ENCODE results near the gene UBE2D2. TPM values are rescaled to one million over a fixed set of nuclear protein-coding genes. Genes with fewer than 3 reads are reported as not detected.
"Not testable (repeated sequence)": the region's sequence is repeated elsewhere in the genome, so short reads cannot be mapped to it uniquely, and the experiment has no call there.

The UBE2D2 gene
- total RNA-seq, 1 donor from 2014 or later, result 124 TPM

- not testable (repeated sequence) for FAIRE-seq; DNase-seq (ENCODE audit: low spot score in 2 of 2)
Observed at GRCh38 chr5:139546593-139546992, 14.5 kb upstream of the UBE2D2 start.

GRCh38 chr5:139549162-139549894 is 11.8 kb upstream of the UBE2D2 start:
- FAIRE-seq, result no peak
- DNase-seq (ENCODE audit: low spot score in 2 of 2), result no peak

- not testable (repeated sequence) for FAIRE-seq
Observed at GRCh38 chr5:139550051-139550872, 10.9 kb upstream of the UBE2D2 start.

GRCh38 chr5:139551191-139551889 is 9.8 kb upstream of the UBE2D2 start:
- no peak for DNase-seq (ENCODE audit: low spot score in 2 of 2)
- no peak for FAIRE-seq

More at GRCh38 chr5:139550051-139550872, 10.9 kb upstream of the UBE2D2 start:
- not testable (repeated sequence) for DNase-seq (ENCODE audit: low spot score in 2 of 2)

GRCh38 chr5:139552893-139553575 is 8.1 kb upstream of the UBE2D2 start:
- DNase-seq (ENCODE audit: low spot score in 2 of 2) (no peak), FAIRE-seq (no peak)

GRCh38 chr5:139554264-139554663 is 6.9 kb upstream of the UBE2D2 start:
- FAIRE-seq (no peak), DNase-seq (ENCODE audit: low spot score in 2 of 2) (no peak)

- FAIRE-seq (no peak), DNase-seq (ENCODE audit: low spot score in 2 of 2) (no peak)
Observed at GRCh38 chr5:139557811-139558210, 3.3 kb upstream of the UBE2D2 start.

- DNase-seq (ENCODE audit: low spot score in 2 of 2), result peak; percentile 56 to 72
Observed at GRCh38 chr5:139561655-139562451, 714 bp downstream of the UBE2D2 start.

GRCh38 chr5:139562847-139563246 is 1.7 kb downstream of the UBE2D2 start:
- DNase-seq (ENCODE audit: low spot score in 2 of 2), result no peak
- FAIRE-seq, result no peak

More at GRCh38 chr5:139561655-139562451, 714 bp downstream of the UBE2D2 start:
- no peak for FAIRE-seq

GRCh38 chr5:139565411-139566305 is 4.5 kb downstream of the UBE2D2 start:
- DNase-seq (ENCODE audit: low spot score in 2 of 2), result no peak
- FAIRE-seq, result no peak

- no peak for FAIRE-seq
- no peak for DNase-seq (ENCODE audit: low spot score in 2 of 2)
Observed at GRCh38 chr5:139566611-139567010, 5.5 kb downstream of the UBE2D2 start.

- DNase-seq (ENCODE audit: low spot score in 2 of 2) (no peak), FAIRE-seq (no peak)
Observed at GRCh38 chr5:139569270-139569955, 8.3 kb downstream of the UBE2D2 start.

- FAIRE-seq, result no peak
- DNase-seq (ENCODE audit: low spot score in 2 of 2), result no peak
Observed at GRCh38 chr5:139571543-139571942, 10.4 kb downstream of the UBE2D2 start.

GRCh38 chr5:139571966-139572365 is 10.8 kb downstream of the UBE2D2 start:
- FAIRE-seq, result no peak
- DNase-seq (ENCODE audit: low spot score in 2 of 2), result no peak

GRCh38 chr5:139574641-139575312 is 13.6 kb downstream of the UBE2D2 start:
- DNase-seq (ENCODE audit: low spot score in 2 of 2), result no peak
- no peak for FAIRE-seq

GRCh38 chr5:139575313-139575646 is 14.1 kb downstream of the UBE2D2 start:
- FAIRE-seq (no peak), DNase-seq (ENCODE audit: low spot score in 2 of 2) (no peak)

GRCh38 chr5:139575751-139576150 is 14.6 kb downstream of the UBE2D2 start:
- FAIRE-seq, result no peak
- DNase-seq (ENCODE audit: low spot score in 2 of 2), result no peak

All from frontal cortex (tissue), 4 donors.